ENCODE measurements around the gene TMEM150A.

Gene TMEM150A

GRCh38 chr2:85553184-85553583, 49.3 kb downstream of the TMEM150A start:
- Histone ChIP-seq H3K36me3 (ENCODE audit: control insufficient read depth, insufficient read depth, low read length) (peaks cover 29% of the 10 kb centered on the region), H3K27ac (ENCODE audit: insufficient read depth, low read depth, low read length, poor library complexity, severe bottlenecking) (no peak overlapping the region)
- 87% methylated on average over 6 of the region's 6 CpGs for WGBS, 2 experiments

GRCh38 chr2:85551698-85552678, 50.5 kb downstream of the TMEM150A start:
- no peaks in the 10 kb centered on the region for H3K9me3 ChIP-seq (ENCODE audit: control insufficient read depth, low read length)
- H3K4me1 ChIP-seq (ENCODE audit: control insufficient read depth, insufficient read depth, low read length): no peaks in the 10 kb centered on the region
- no peak overlapping the region for H3K4me3 ChIP-seq (ENCODE audit: insufficient read depth, low read depth, low read length)
- H3K36me3 ChIP-seq (ENCODE audit: control insufficient read depth, insufficient read depth, low read length): peaks cover 29% of the 10 kb centered on the region
- WGBS, 2 experiments: 85 to 88% methylated on average over 9 of the region's 9 CpGs
- H3K27me3 ChIP-seq (ENCODE audit: control insufficient read depth, insufficient read depth, low read length, poor library complexity, severe bottlenecking): no peaks in the 10 kb centered on the region
- no peak overlapping the region for H3K27ac ChIP-seq (ENCODE audit: insufficient read depth, low read depth, low read length, poor library complexity, severe bottlenecking)

More at GRCh38 chr2:85553184-85553583, 49.3 kb downstream of the TMEM150A start:
- no peaks in the 10 kb centered on the region for H3K4me1 ChIP-seq (ENCODE audit: control insufficient read depth, insufficient read depth, low read length)
- H3K27me3 ChIP-seq (ENCODE audit: control insufficient read depth, insufficient read depth, low read length, poor library complexity, severe bottlenecking): no peaks in the 10 kb centered on the region
- H3K9me3 ChIP-seq (ENCODE audit: control insufficient read depth, low read length): no peaks in the 10 kb centered on the region
- H3K4me3 ChIP-seq (ENCODE audit: insufficient read depth, low read depth, low read length): no peak overlapping the region

GRCh38 chr2:85550486-85550885, 52.0 kb downstream of the TMEM150A start:
- H3K4me1 ChIP-seq (ENCODE audit: control insufficient read depth, insufficient read depth, low read length): no peaks in the 10 kb centered on the region
- WGBS, 2 experiments: 95% methylated on average over 10 of the region's 10 CpGs
- no peak overlapping the region for H3K4me3 ChIP-seq (ENCODE audit: insufficient read depth, low read depth, low read length)
- H3K36me3 ChIP-seq (ENCODE audit: control insufficient read depth, insufficient read depth, low read length): peaks cover 30% of the 10 kb centered on the region
- H3K27ac ChIP-seq (ENCODE audit: insufficient read depth, low read depth, low read length, poor library complexity, severe bottlenecking): no peak overlapping the region
- no peaks in the 10 kb centered on the region for H3K27me3 ChIP-seq (ENCODE audit: control insufficient read depth, insufficient read depth, low read length, poor library complexity, severe bottlenecking)
- no peaks in the 10 kb centered on the region for H3K9me3 ChIP-seq (ENCODE audit: control insufficient read depth, low read length)

- H3K4me1 ChIP-seq (ENCODE audit: control insufficient read depth, insufficient read depth, low read length): no peaks in the 10 kb centered on the region
- H3K9me3 ChIP-seq (ENCODE audit: control insufficient read depth, low read length): no peaks in the 10 kb centered on the region
- H3K27ac ChIP-seq (ENCODE audit: insufficient read depth, low read depth, low read length, poor library complexity, severe bottlenecking): no peak overlapping the region
- 74 to 81% methylated on average over 4 of the region's 4 CpGs for WGBS, 2 experiments
- H3K27me3 ChIP-seq (ENCODE audit: control insufficient read depth, insufficient read depth, low read length, poor library complexity, severe bottlenecking): no peaks in the 10 kb centered on the region
- H3K36me3 ChIP-seq (ENCODE audit: control insufficient read depth, insufficient read depth, low read length): peaks cover 33% of the 10 kb centered on the region
- H3K4me3 ChIP-seq (ENCODE audit: insufficient read depth, low read depth, low read length): no peak overlapping the region
These were observed 52.7 kb downstream of the TMEM150A start for GRCh38 chr2:85549826-85550225.

GRCh38 chr2:85549095-85549494, 53.4 kb downstream of the TMEM150A start:
- Histone ChIP-seq H3K4me1 (ENCODE audit: control insufficient read depth, insufficient read depth, low read length) (no peaks in the 10 kb centered on the region), H3K36me3 (ENCODE audit: control insufficient read depth, insufficient read depth, low read length) (peaks cover 37% of the 10 kb centered on the region), H3K27me3 (ENCODE audit: control insufficient read depth, insufficient read depth, low read length, poor library complexity, severe bottlenecking) (no peaks in the 10 kb centered on the region), H3K27ac (ENCODE audit: insufficient read depth, low read depth, low read length, poor library complexity, severe bottlenecking) (no peak overlapping the region), H3K4me3 (ENCODE audit: insufficient read depth, low read depth, low read length) (no peak overlapping the region), H3K9me3 (ENCODE audit: control insufficient read depth, low read length) (no peaks in the 10 kb centered on the region)
- WGBS, 2 experiments: 94 to 96% methylated on average over 10 of the region's 10 CpGs

GRCh38 chr2:85548608-85548900, 53.9 kb downstream of the TMEM150A start:
- 93 to 94% methylated on average over 2 of the region's 2 CpGs for WGBS, 2 experiments
- no peaks in the 10 kb centered on the region for H3K27me3 ChIP-seq (ENCODE audit: control insufficient read depth, insufficient read depth, low read length, poor library complexity, severe bottlenecking)
- H3K4me1 ChIP-seq (ENCODE audit: control insufficient read depth, insufficient read depth, low read length): no peaks in the 10 kb centered on the region
- H3K27ac ChIP-seq (ENCODE audit: insufficient read depth, low read depth, low read length, poor library complexity, severe bottlenecking): peak overlapping the region; percentile 16
- H3K4me3 ChIP-seq (ENCODE audit: insufficient read depth, low read depth, low read length): no peak overlapping the region
- peaks cover 33% of the 10 kb centered on the region for H3K36me3 ChIP-seq (ENCODE audit: control insufficient read depth, insufficient read depth, low read length)
- H3K9me3 ChIP-seq (ENCODE audit: control insufficient read depth, low read length): no peaks in the 10 kb centered on the region

Measured in ectodermal cell (in vitro differentiated cells).